RKO (cell line): ENCODE results near the gene TTN.
A peak's percentile ranks its signal among the peaks of the same experiment; 100 is the strongest.
"Not testable (repeated sequence)": the region's sequence is repeated elsewhere in the genome, so short reads cannot be mapped to it uniquely, and the experiment has no call there.

Experiments
- DNase-seq: peaks from one replicate; pipeline ENCODE4 v3.0.0-alpha.2; 2016; ENCODE audit warnings: low spot score

The TTN gene

DNA sequence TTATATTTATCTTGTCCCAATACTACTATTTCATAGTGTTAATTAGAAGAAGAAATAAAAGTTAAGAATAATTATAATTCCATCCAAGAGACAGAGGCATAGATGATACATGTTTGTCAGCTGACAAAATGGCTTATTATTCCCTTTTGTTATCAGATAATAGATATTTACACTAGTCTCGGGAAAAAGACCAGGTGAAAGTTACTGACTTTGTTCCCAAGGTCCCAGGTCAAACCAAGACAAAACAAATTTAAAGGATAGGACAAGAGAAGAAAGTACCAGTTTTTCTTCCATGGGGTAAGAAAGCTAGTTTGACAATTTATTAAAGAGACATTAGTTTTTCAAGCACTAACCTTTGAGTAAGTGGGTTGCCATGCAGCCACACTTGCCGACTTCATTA is 73.2 kb downstream of the TTN start:
- DNase-seq, result no peak

DNA sequence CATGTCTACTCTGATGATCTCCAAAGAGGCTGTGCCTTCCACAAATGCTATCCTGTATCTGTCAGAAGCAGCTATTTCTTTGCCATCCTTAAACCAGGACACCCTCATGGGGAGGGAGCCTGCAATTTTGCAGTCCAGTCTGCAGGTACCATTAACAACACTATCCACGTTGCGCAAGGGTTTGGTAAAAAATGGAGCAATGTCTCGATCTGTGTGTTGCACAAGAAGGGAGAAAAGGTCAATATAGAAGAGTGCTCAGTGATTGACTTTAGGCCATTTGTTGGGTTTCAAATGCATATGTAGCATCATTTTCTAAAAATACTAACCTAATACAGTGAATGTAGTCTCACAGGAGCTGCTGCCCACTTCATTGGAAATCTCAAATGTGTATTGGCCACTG is 74.3 kb downstream of the TTN start:
- DNase-seq, result no peak

DNA sequence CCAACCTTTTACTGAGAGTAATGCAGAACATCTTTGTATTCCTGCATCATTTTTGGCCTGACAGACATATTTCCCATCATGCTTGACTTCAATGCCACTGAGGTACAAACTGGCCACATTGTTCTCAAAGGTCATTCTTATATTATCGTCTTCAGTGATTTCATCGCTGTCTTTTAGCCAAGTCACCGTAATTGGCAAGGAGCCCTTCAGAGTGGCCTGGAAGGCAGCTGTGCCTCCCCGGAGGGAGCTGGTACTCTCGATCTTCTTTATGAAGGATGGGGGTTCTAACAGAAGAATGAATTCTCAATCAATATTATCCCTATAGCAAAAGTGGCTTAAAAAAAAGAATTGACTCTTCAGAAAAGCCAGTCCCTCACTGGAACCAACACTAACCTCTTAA is 75.9 kb downstream of the TTN start:
- DNase-seq, result no peak

DNA sequence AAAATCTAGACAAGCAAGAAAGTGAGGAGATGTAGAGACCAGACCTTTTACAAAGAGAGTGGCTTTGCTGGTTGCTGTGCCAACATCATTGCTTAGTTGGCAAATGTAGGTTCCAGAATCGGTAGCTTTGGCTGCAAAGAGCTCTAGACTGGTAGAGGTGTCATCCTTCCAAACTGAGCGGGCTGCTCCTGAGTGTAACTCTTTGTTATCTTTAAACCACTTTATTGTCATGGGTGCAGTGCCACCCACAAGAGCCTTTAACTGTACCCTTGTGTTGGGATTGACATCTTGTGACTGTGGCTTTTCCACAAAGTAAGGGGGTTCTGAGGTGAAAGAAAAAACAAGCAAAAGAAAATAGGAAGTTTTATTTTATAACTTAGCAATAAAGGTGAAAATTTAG is 77.2 kb downstream of the TTN start:
- DNase-seq, result no peak

DNA sequence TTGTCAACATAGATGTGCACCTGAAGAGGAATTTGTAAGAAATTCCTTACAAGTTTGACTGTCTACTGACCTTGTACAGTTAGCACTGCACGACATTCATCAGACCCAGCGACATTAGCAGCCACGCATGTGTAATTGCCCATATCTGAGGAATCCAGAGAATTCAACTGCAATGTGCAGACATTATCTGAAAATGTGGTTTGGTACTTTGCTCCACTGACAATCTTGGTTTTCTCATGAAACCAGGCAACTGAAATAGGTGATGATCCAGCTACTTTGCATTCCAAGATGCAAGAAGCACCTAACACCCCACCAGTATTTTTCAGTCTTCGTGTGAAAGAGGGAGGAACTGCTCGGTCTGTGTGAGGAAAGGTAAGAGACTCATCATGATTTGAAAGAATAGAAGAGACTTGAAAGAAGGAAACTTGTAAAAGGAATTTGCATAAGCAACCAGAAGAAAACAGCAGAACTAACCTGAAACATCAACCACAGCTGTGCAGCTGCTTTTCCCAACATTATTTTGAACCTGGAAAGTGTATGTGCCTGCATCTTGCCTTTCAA is 83.4 kb downstream of the TTN start:
- DNase-seq, result no peak

DNA sequence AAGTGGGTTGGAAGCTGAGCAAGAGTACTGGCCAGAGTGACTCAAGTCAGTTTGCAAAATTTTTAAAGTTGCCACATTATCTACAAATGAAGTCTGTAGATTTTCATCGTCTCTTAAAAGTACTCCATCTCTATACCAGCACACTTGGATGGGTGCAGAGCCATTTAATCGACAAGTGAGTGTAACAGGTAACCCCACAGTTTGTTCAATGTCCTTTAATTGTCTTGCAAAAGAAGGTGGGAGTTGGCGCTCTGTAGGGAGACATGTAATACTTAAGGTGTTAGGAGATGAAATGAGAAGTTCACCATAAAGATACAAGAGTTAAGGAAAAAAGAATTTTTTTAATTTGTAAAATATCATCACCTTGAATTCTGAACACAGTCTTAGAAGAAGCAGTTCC is 84.9 kb downstream of the TTN start:
- DNase-seq, result no peak

DNA sequence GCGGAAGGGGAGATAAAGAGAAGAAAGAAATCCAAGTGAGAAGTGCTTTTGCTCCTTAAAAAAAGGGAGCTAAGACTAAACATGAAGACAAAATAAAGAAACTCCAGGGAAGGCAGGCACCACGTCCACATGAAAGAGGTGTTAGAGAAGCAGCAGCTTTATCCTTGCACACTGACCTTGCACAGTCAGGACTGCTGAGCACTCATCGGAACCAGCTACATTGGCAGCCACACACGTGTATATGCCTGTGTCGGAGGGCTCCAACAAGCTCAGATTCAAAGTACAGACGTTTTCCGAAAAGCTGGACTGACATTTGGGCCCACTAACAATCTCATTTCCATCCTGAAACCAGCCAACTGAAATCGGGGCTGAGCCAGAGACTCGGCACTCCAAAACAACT is 88.2 kb downstream of the TTN start:
- no peak for DNase-seq

DNA sequence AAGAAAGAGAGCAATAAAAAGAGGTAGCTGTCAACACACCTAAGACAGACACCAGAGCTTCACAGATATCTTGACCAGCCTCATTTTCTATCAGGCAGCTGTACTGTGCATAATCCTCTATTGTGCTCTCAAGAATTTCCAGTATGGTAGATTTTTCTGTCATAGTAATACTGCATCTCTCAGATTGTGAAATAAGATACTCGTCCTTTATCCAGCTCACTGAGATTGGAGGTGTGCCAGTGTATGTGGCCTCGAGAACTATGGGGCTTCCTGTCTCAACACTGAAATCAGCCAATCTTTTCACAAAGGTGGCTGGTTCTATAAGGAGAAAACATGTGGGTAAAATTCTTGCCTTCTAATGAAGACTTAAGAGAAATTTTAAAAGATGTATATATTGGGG is 88.9 kb downstream of the TTN start:
- DNase-seq, result no peak

DNA sequence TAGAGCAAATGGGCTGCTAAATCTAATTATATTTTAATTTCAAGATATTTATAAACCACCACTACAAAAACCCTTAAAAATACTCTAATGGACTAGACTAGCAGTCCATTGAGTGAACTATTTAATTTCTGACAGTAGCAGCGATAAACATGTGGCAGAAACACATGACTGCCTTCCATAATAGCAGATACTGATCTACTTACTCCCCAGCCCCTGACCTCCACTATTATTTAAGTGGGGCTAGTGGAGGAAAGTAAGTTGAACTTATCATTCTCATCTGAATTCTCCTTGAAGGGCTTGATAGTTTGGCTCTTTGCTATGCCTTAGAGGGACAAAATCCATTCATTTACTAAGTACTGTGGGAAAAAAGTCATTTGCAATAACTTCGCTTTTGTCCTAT is 90.8 kb downstream of the TTN start:
- DNase-seq, result no peak

DNA sequence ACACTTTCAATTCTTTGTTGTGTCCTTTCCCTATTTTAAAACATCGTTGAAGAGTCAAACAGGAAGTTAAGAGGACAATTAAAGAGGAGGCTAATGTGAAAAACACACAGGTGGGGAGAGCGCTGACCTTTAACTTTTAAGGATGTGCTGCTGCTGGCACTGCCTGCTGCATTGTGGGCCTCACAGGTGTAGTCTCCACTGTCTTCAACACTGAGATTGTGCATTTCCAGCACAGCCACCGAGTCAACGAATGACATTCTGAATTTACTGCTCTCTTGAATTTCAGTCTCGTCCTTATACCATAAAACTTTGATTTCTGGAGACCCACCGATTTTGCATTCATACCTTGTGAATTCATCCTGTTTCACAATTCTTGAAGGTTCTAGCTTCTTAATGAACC is 91.9 kb downstream of the TTN start:
- no peak for DNase-seq

DNA sequence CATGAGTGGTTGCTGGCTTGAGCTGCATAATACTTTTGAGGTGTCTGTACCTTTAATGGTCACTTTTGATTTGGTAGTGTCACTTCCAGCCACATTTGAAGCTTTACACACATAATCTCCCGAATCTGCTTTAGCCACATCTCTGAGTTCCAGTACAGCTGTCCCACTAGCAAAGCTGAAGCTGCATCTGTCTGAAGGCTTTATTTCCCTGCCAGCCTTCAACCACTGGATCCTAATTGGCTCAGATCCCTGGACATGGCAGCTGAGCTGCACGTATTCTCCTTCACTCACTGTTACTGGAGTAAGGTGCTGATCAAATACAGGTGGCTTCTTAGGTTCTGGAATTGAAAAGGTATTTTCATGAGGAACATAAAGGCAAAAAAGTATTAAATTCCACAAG is 99.7 kb downstream of the TTN start:
- no peak for DNase-seq

DNA sequence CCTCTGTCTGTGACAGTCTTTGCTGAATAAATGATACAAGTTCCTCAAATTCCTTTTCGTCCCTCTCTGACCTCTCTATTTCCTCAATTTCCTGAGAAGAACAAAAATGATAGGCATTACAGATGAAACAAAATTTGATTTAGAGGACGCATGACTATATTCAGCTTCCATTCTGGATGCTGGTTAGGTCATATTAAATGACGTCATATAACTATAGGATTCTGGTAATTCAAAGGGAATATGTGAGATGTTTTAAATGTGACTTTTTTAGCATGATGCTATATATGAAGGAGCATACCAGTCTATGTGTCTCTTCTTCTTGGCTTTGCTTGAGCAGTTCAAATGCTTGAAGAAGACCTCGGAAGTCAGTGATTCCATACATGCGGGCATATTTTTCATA is 102.3 kb downstream of the TTN start:
- DNase-seq, result no peak

DNA sequence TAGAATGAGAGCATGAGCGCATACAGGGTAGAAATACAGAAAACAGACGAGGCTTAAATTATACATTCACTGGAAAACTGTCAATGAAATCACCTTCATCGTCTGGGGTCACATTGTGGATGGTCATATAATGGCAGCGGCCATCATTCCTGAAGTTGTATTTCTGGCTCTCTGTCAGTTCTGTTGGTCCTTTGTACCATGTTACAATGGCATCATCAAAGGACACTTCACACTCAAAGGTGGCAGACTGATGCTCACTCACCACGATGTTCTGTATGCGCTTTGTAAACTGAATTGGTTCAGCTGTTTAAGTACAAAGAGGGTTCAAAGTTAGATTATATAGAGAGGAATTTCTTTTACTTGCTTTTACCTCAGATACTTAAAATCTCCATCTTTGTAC is 104.9 kb downstream of the TTN start:
- DNase-seq, result no peak

DNA sequence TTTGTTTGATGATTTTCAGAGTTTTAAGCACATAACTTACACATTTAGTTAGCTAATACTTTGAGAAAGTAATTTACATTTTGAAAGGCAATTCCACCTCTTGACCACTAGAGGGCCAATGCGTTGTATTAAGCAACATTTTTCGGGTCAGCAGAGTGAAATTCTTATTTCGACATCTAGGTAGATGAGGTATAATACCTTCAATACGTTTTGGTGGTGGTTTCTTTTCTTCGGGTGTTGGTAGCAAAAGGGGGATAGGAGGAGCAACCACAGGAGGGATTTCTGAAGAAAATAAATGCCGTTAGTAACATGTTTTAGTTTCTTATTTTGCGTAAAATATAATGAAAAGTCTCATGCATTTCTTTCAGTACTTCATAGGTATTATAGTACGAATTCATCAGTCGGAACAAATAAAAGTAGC is 106.3 kb downstream of the TTN start:
- DNase-seq, result peak; percentile 59

DNA sequence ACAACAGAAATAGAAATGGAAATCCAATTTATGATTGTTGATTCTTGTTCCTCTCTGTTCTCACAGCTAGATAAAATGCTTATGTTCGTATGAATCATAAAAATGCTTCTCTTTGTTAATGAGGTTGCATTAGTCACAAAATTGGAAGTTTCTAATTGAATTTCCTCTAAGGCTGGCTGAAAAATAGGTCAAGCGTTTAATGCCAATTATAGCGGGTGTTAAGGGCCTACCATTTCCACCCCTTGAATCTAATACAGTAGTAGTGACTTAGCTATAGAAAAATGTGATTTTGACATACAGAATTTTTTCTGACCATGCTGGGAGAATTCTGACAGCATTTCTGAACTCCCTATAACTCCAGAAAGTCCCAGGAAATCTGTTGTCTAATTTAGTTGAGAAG is 107.1 kb downstream of the TTN start:
- no peak for DNase-seq

DNA sequence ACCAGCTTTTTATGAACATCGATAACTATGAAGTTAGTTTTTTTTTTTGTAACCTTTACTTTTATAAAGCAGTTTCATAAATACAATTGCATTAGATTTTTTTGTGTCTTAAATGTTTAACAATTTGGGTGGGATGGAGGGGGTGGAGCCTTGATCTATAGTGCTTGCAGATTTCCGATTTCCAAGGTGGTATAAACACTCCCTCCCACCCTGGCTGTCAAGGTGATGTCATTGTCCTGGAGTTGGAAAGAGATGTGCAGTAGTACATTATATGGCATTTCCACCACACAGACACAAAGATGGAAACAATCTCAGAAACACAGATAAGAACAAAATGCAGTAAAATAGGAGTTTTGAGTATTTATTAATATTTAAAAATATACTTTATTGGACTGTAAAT is 114.4 kb downstream of the TTN start:
- no peak for DNase-seq

DNA sequence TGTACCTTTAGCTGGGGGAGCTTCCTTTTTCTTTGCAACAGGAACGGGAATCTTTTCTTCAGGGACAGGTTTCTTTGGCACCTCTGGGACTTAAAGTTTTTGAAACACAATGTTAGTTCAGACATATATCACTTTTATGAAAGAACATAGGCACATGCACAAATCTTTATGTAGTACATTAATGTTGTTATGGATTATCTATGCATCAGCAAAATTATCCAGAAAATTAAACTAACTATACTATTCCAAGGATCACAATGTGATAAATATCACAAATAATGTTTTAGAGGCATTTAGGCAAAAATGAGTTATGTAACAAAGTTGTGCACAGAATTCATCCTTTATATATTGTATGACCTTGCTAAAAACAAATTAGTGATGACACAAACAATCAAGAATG is 117.4 kb downstream of the TTN start:
- no peak for DNase-seq

DNA sequence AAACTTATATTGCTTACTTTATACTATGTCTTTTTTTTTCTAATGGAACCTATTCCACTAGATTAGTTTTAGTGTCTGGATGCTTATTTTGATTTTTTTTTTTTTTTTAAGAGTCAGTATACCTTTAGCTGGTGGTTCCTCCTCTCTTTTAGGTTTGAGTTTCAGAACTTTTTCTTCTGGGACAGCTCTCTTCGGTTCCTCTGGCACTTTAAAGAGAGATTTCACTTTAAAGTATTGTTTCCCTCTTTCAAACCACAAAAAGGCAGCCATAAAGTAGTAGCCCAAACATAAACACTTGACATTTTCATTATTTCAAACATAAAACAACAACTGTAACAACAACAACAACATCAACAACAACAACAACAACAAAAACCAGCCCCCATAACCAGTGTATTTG is 123.3 kb downstream of the TTN start:
- no peak for DNase-seq

DNA sequence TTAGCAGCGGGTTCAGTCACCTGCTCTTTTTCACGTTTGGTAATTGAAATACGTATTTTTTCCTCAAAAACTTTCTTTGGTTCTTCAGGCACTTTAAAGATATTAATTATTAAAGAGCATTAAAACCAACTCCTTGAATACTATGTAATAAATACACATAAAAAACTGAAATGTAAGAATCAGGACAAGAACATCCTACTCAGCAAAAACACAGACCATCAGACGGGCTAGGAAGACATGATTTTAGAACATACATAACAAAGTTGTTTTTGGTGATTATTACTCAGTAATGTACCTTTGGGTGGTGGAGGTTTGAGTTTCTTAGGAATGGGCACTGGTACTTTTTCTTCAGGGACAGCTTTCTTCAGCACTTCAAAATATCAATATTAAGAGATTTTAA is 126.1 kb downstream of the TTN start:
- DNase-seq, result no peak

DNA sequence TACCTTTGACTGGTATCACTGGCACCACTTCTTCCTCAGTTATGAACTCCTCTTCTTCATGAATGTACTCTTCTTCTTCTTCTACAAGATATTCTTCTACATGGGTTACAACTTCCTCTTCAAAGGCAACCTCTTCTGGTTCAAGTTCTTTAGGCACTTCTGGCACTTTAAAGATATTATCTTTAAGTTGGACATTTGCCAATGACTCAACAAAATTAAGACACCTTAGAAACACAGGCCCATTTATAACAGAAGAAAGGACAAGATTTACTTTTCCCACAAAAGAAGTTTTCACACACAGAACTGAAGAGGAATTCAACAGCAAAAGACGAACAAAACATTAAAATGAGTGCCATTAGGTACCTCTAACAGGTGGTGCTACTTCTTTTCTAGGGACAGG is 127.3 kb downstream of the TTN start:
- no peak for DNase-seq

DNA sequence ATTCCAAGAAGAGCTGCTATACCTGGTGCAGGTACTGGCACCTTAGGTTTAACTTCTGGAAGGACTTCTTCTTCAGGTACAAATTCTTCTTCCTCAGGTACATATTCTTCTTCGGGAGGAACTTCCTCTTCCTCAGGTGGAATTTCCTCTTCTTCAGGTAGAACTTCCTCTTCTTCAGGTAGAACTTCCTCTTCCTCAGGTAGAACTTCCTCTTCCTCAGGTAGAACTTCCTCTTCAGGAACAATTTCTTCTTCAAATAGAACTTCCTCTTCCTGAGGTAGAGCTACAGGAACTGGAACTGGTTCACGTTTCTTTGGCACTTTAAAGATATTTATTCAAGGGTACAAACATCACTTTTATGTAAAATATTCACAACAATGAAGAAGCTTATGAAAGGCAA is 129.6 kb downstream of the TTN start:
- no peak for DNase-seq

DNA sequence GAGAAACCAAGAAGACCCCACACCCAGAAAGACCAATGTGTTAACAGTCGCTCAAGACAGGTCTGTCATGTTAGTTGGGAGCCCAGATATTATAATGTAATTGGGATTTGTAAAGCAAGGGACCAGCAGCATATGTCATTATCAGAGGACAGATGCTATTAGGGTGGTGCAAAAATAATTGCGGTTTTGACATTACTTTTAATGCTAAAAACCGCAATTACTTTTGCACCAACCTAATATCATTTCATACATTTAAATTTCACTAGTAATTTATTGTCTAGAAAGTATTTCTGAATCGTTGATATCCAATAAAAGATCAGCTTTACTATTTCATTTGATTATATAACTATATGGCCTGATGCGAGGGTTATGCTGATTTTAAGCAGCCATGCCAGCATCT is 131.2 kb downstream of the TTN start:
- no peak for DNase-seq

DNA sequence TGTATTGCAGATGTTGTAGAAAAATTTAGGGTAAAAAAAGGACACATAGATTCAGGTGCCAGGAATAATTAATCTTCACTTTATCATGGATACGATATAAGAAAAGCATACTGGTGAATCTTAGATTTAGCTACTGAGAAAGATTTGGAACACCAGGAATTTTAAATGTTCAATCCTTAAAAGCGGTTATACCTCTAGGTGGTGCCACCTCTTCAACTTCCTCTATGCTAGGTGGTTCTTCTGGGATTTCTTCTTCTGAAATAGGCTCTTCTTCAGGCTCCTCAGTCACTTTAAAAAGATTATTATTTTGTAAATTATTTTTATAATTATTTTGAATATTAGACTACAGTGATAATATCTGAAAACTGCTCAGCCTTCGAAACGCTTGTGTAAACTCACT is 133.1 kb downstream of the TTN start:
- peak; percentile 29 for DNase-seq

DNA sequence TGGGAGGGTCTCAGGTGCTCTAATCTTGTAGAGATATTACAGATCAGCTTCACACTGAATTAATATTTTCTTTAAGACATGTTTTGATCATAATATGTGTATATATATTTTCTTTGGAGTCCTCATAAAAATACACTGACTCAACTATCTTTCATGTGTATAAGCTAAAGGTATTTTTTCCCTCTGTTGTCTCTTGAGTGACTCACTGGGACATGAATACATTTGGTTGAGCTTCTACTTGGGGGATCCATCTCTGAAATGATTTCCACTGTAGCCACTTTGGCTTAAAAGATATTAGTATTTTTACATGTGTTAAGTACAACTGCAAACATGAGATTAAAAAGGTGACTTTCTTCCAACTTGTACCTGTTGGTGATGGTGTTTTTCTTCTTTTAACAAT is 140.8 kb downstream of the TTN start:
- DNase-seq, result no peak

DNA sequence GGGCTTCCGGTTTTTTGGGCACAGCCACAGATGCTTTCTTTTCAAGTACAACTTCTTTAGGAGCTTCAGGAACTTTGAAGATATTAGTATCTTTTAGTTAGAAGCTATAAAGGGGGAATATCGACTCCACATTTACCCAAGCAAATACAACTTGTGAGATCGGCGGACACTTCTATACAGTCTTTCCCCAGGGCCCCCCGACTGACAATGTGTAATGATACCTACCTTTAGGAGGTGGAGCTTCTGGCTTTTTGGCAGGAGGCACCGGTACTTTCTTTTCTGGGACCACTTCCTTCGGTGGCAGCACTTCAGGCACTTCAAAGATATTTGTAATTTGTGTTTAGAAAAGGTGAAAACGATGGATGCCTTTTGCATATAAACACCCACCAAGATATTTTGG is 148.7 kb downstream of the TTN start:
- DNase-seq, result not testable (repeated sequence)
